Transverse colon (tissue), 4 donors: Measurements from ENCODE around the gene FAM110A.

Experiments
- EP300 ChIP-seq: sonication (generic); formaldehyde crosslinking; IDR thresholded peaks from one replicate; pipeline ENCODE4 v1.6.1; 2017; ENCODE audit warnings: antibody characterized with exemption, low read depth
- POLR2A ChIP-seq: fragments of 450-650 bp; IDR thresholded peaks from one replicate; pipeline ENCODE4 v1.6.1; 2016; ENCODE audit warnings: antibody characterized with exemption, mild to moderate bottlenecking, moderate library complexity
- POLR2AphosphoS5 ChIP-seq, 3 donors: sonication (generic); formaldehyde crosslinking; IDR thresholded peaks; one replicate each; pipeline ENCODE4 v1.6.1; 2016; ENCODE audit warnings: antibody characterized with exemption in 3 of 3
- TF ChIP-seq, protein P1 (sequence below), 5 experiments: fragments of 200-600 bp in 3 of 5; fragments of 450-650 bp in 2 of 5; sonication (generic) in 3 of 5; IDR thresholded peaks; 1 replicate in 2 of 5; 2 replicates in 3 of 5; pipeline ENCODE4 v1.5.1; 2016 to 2017; ENCODE audit warnings: antibody characterized with exemption in 5 of 5, inconsistent platforms in 3 of 5, mild to moderate bottlenecking in 2 of 5, moderate library complexity in 1 of 5

DNA sequence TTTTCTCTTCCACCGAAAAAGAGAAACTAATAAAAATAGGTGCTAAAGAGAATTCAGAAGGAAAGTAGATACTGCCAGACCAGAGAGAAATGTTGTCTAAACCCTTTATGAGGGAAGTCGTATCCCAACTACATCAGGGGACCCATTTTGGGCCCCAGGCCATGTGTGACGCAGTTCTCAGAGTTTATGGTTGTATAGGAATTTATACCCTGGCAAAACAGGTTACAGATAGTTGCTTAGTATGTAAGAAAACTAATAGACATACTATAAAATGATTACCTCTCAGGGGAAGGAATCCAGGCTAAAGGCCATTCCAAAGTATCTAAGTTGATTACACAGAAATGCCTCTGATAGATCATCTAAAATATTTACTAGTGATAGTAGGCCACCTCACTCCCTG is 36.6 kb upstream of the FAM110A start:
- TF ChIP-seq, protein P1, sequence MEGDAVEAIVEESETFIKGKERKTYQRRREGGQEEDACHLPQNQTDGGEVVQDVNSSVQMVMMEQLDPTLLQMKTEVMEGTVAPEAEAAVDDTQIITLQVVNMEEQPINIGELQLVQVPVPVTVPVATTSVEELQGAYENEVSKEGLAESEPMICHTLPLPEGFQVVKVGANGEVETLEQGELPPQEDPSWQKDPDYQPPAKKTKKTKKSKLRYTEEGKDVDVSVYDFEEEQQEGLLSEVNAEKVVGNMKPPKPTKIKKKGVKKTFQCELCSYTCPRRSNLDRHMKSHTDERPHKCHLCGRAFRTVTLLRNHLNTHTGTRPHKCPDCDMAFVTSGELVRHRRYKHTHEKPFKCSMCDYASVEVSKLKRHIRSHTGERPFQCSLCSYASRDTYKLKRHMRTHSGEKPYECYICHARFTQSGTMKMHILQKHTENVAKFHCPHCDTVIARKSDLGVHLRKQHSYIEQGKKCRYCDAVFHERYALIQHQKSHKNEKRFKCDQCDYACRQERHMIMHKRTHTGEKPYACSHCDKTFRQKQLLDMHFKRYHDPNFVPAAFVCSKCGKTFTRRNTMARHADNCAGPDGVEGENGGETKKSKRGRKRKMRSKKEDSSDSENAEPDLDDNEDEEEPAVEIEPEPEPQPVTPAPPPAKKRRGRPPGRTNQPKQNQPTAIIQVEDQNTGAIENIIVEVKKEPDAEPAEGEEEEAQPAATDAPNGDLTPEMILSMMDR (IDR thresholded peaks at IDR 0.05): no peak
- TF ChIP-seq EP300: no peak
- TF ChIP-seq POLR2A: no peak
- no peak for TF ChIP-seq POLR2AphosphoS5 (IDR thresholded peaks at IDR 0.05)
